Measurements from ENCODE around the gene VSTM4.

GRCh38 chr10:49138361-49138891, 23.1 kb upstream of the VSTM4 start:
- TF ChIP-seq, protein P1, sequence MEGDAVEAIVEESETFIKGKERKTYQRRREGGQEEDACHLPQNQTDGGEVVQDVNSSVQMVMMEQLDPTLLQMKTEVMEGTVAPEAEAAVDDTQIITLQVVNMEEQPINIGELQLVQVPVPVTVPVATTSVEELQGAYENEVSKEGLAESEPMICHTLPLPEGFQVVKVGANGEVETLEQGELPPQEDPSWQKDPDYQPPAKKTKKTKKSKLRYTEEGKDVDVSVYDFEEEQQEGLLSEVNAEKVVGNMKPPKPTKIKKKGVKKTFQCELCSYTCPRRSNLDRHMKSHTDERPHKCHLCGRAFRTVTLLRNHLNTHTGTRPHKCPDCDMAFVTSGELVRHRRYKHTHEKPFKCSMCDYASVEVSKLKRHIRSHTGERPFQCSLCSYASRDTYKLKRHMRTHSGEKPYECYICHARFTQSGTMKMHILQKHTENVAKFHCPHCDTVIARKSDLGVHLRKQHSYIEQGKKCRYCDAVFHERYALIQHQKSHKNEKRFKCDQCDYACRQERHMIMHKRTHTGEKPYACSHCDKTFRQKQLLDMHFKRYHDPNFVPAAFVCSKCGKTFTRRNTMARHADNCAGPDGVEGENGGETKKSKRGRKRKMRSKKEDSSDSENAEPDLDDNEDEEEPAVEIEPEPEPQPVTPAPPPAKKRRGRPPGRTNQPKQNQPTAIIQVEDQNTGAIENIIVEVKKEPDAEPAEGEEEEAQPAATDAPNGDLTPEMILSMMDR (conservative IDR thresholded peaks at IDR 0.05 in 1 of 2, IDR thresholded peaks at IDR 0.05 in 1 of 2; ENCODE audit: low read depth in 1 of 2, low read length in 2 of 2): no peak
- TF ChIP-seq EZH2 (IDR thresholded peaks at IDR 0.05; ENCODE audit: low read length, missing control alignments): no peak
